GM20000 (cell line): Measurements from ENCODE around the gene CATSPER4.
A peak's percentile ranks its signal among the peaks of the same experiment; 100 is the strongest.
"Not testable (repeated sequence)": the region's sequence is repeated elsewhere in the genome, so short reads cannot be mapped to it uniquely, and the experiment has no call there.

ENCODE experiments used
- DNase-seq: peaks from one replicate; pipeline ENCODE4 v3.0.0; 2012; ENCODE audit warnings: low spot score
- CTCF ChIP-seq: IDR thresholded peaks from 2 replicates; pipeline ENCODE4 v1.5.1; 2012; ENCODE audit warnings: mild to moderate bottlenecking, control low read depth; ENCODE audit errors: extremely low read depth, missing control alignments

The CATSPER4 gene

GRCh38 chr1:26220199-26220912 is 30.0 kb downstream of the CATSPER4 start:
- DNase-seq: no peak
- TF ChIP-seq CTCF: no peak

DNA sequence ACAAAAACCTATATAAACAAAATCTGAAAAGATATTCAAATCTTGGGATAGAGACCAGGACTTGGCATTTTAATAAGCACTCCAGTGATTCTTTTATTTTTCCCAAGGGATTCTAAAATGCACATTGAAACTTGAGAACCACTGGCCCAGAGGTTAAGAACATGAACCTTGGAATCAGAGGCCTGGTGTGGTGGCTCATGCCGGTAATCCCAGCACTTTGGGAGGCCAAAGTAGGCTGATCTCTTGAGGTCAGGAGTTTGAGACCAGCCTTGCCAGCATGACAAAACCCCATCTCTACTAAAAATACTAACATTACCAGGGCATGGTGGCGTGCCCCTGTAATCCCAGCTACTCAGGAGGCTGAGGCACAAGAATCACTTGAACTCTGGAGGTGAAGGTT is 30.7 kb downstream of the CATSPER4 start:
- no peak for TF ChIP-seq CTCF
- DNase-seq: no peak

- no peak for DNase-seq
- TF ChIP-seq CTCF: no peak
These were observed 34.2 kb downstream of the CATSPER4 start for GRCh38 chr1:26224606-26225005.

DNA sequence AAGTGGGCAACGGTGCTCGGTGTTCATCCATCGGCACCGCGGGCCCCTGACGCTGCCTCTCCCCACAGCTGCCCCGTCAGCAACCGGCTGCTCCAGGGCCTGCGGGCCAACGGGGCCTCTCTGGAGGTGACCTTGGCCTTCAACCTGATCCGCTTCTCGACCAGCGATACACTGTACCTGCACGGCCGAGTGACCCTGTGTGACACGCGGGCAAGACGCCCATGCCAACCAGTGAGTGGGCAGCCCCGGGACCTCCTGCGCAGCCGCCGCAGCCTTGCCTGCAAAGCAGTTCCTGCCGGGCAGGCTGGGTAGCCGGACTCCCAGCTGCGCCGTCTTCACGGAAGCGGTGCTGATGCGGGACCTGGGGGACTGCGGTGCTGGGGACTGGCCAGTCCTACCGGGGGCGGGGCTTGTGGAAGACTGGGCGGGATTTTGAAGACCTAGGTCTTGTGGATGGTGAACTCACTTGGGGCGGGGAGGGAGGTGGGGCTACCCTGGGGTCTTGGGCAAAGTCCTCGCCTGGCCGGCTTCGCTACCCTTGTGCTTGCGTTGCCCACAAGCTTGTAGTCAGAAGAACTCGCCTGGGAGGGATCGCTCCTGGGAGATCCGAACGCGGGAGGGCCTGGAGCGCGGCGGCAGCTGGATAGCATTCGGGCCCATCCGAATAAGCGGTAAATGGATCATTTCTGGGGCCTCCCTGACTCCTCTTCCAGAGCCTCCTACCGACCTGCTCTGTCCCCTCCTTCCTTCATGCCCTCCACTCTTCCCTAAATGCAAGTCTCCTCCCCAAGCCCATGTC is 34.8 kb downstream of the CATSPER4 start:
- DNase-seq: peak; percentile 37

GRCh38 chr1:26230682-26231081 is 40.3 kb downstream of the CATSPER4 start:
- not testable (repeated sequence) for DNase-seq

More for the DNA sequence above, 34.8 kb downstream of the CATSPER4 start:
- TF ChIP-seq CTCF: no peak

GRCh38 chr1:26233903-26234643 is 43.7 kb downstream of the CATSPER4 start, which contains the start of gene CEP85:
CEP85 (plus strand) TSS chr1:26234200; CDS start chr1:26239784, 5,584 bp downstream.
- DNase-seq: peak; percentile 99
- TF ChIP-seq CTCF: peak; percentile 94

GRCh38 chr1:26234644-26235370 is 44.4 kb downstream of the CATSPER4 start:
- peak; percentile 32 for DNase-seq
- TF ChIP-seq CTCF: no peak
